Activated T-helper 2 cell treated with anti-CD3 and anti-CD28 coated beads, Interferon-gamma antibody, Interleukin-2, Interleukin-4, amounts not matched to agents 10 μg/mL and 5 μg/mL and 100 μg/mL, durations not matched to agents 14 hours and 24 hours and 36 hours (primary cell): ENCODE measurements around the gene VPS35. TPM values are rescaled to one million over a fixed set of nuclear protein-coding genes. Genes with fewer than 3 reads are reported as not detected.

Source experiments
- DNase-seq: peaks from one replicate; pipeline ENCODE4 v3.0.0; 2021; ENCODE audit warnings: low spot score
- H3K27ac Mint-ChIP-seq: one replicate; pipeline ENCODE4 v1.8.0; 2021; ENCODE audit warnings: mixed read lengths
- H3K27me3 Mint-ChIP-seq: one replicate; pipeline ENCODE4 v1.8.0; 2021; ENCODE audit warnings: low read depth, mixed read lengths
- H3K36me3 Mint-ChIP-seq: one replicate; pipeline ENCODE4 v1.8.0; 2021; ENCODE audit warnings: low read depth, mixed read lengths
- H3K4me1 Mint-ChIP-seq: one replicate; pipeline ENCODE4 v1.8.0; 2021; ENCODE audit warnings: low read depth, mixed read lengths
- H3K4me3 Mint-ChIP-seq: one replicate; pipeline ENCODE4 v1.8.0; 2021; ENCODE audit warnings: low read depth, mild to moderate bottlenecking, moderate library complexity, mixed read lengths
- H3K9me3 Mint-ChIP-seq: one replicate; pipeline ENCODE4 v1.8.0; 2021; ENCODE audit warnings: mixed read lengths
- intact Hi-C: fragments of 100-400 bp; cut with micrococcal nuclease; formaldehyde crosslinking; loops from one replicate; pipeline ENCODE4 v1.15.1; 2023
- total RNA-seq: library from RNA; stranded (reverse); gene quantifications from 2 replicates; pipeline ENCODE4 v1.2.3, GENCODE V29; 2022

Gene VPS35
- total RNA-seq, 1 donor from 2014 or later, result 90.4 TPM

DNA sequence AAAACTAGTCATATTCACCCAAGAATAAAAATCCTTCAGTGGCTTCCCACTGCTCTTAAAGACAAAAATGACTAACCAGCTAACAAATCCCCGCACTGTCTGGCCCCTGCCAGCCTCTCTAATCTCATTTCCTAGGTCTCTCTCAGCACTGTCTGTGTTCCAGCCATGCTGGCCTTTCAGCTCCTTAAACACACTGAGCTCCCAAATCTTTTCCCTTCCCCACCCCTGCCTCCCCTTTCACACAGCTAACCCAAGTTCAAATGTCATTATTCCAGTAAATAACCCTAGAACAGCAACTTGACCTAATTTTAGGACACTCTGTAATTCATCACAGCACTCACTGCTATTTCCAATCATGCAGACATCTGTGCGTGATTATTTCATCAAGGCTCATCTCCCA lies 75.6 kb downstream of the VPS35 start:
- intact Hi-C loops, result no loop called here

DNA sequence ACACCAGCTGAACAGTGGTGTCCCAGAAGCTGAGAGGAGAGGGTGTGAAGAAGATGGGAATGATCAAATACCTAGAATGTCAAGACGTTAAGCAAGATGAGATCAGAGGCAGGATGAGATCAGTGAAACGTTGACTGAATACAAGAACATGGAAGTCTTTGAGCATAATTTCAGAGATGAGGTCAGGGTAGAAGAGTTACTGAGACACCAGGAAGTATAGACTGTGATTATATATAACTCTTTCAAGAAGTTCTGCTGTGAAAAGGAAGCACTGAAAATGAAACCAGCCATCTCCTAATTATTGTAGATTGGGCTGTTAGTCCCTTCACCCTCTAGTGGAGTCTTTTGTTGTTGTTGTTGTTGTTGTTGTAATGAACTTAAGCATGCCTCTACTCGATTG lies 76.9 kb downstream of the VPS35 start:
- Mint-ChIP-seq H3K27ac (no peak overlapping the region), H3K9me3 (no peaks in the 10 kb centered on the region), H3K4me1 (peaks cover 5% of the 10 kb centered on the region), H3K4me3 (no peak overlapping the region), H3K27me3 (no peaks in the 10 kb centered on the region), H3K36me3 (peaks cover 49% of the 10 kb centered on the region)
- intact Hi-C loops, result no loop called here
- no peak for DNase-seq

More for the DNA sequence above, 75.6 kb downstream of the VPS35 start:
- H3K27me3 Mint-ChIP-seq, result no peaks in the 10 kb centered on the region
- H3K9me3 Mint-ChIP-seq, result no peaks in the 10 kb centered on the region
- no peak for DNase-seq
- peaks cover 5% of the 10 kb centered on the region for H3K4me1 Mint-ChIP-seq
- peaks cover 46% of the 10 kb centered on the region for H3K36me3 Mint-ChIP-seq
- H3K27ac Mint-ChIP-seq, result no peak overlapping the region
- no peak overlapping the region for H3K4me3 Mint-ChIP-seq

DNA sequence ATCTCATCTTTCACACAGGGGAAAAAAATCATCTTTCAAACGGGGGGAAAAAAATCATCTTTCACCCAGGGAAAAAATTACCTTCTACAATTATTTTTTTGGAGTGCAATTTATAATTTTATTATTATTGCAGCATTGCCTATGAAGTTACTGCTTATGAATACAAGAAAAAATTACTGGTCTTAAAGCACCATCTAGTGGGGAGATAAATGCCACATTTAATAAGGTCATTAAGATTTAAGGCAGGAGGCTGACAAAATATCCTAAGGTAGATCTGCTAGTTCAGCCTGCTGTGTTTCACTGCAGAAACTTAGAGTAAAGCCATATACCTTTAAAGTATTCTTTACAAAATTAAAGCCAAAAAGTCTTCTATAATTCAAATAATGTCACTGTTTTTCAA lies 81.4 kb downstream of the VPS35 start:
- Mint-ChIP-seq H3K4me3 (no peak overlapping the region), H3K27ac (no peak overlapping the region), H3K36me3 (peaks cover 54% of the 10 kb centered on the region), H3K27me3 (no peaks in the 10 kb centered on the region), H3K4me1 (no peaks in the 10 kb centered on the region), H3K9me3 (no peaks in the 10 kb centered on the region)
- DNase-seq, result no peak
- intact Hi-C loops, result loop anchor here (1.0 kb wide), 1 partner anchor 53 kb away; no protein-coding TSS in a partner anchor

DNA sequence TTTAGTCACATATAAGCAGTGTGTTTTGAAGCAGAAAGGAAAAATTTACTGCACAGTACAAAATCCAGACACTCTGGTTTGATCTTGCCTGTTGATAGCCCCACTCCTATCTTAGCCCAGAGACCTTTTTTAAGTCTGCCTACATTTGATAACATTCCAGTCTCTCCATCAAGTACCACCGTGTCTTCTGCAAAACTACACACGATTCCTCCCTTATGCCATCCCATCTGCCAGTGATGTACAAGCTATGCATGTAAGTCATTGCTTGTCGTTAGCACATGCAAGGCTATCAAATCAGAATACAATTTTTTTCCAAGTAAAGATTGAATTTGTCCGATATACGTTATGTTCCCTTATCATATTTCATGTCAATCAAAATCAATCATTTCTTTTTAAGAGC lies 82.7 kb downstream of the VPS35 start:
- Mint-ChIP-seq H3K9me3 (no peaks in the 10 kb centered on the region), H3K4me3 (no peak overlapping the region), H3K27ac (no peak overlapping the region), H3K4me1 (no peaks in the 10 kb centered on the region), H3K27me3 (no peaks in the 10 kb centered on the region), H3K36me3 (peaks cover 66% of the 10 kb centered on the region)
- intact Hi-C loops, result no loop called here
- no peak for DNase-seq

Other genes starting within 250 kb of the VPS35 start
- gene SHCBP1, start 67.8 kb downstream of the VPS35 start, total RNA-seq, result 45.6 and 46.9 TPM in 2 replicates
- 56.2 and 56.8 TPM in 2 replicates for gene ORC6, start 481 bp upstream of the VPS35 start, total RNA-seq
- 0.25 and 0.32 TPM in 2 replicates for gene MYLK3, start 59.2 kb upstream of the VPS35 start, total RNA-seq
- 20.1 and 24.0 TPM in 2 replicates for gene C16orf87, start 142.0 kb upstream of the VPS35 start, total RNA-seq
- 12.9 and 13.5 TPM in 2 replicates for gene GPT2, start 195.2 kb upstream of the VPS35 start, total RNA-seq